GM19193 (cell line): ENCODE data around the gene TMC6.

Source experiments
- POLR2A ChIP-seq: IDR thresholded peaks from 4 replicates; pipeline ENCODE4 v1.6.1; 2011; ENCODE audit not compliant: insufficient read depth, insufficient read length; ENCODE audit errors: extremely low read depth

TMC6 gene

DNA sequence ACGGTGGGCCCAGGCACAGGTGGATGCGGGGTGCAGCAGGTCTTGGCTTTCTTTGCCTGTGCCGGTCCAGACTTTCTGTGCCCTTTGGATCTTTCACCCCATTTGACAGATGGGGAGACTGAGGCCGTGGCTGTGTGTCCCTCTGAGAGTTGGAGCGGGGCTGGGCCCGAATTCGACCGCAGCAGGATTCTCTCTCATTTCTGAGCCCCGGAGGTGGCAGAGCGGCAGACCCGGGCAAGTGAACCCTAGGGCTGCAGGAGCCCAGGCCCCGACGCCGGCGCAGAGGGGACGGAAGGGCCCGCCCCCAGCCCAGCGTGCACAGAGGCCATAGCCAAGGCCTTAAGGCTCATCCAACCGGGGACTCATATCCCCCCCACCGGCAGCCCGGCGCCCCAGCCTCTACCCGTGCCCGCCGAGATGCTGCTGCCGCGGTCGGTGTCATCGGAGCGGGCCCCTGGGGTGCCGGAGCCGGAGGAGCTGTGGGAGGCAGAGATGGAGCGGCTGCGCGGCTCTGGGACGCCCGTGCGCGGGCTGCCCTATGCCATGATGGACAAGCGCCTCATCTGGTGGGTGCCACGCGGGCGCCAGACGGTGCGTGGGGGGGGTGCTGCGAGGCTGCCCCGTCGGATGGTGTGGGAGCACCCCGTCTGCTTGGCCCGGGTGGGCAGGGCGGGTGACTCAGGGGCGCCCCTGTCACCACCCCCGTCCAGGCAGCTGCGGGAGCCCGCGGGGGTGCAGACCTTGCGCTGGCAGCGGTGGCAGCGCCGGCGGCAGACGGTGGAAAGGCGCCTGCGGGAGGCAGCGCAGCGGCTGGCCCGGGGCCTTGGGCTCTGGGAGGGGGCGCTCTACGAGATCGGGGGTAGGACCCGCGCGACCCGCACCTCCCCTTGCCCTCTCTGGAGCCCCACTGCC, 2.9 kb upstream of the TMC6 start:
- peak; percentile 10 for TF ChIP-seq POLR2A

DNA sequence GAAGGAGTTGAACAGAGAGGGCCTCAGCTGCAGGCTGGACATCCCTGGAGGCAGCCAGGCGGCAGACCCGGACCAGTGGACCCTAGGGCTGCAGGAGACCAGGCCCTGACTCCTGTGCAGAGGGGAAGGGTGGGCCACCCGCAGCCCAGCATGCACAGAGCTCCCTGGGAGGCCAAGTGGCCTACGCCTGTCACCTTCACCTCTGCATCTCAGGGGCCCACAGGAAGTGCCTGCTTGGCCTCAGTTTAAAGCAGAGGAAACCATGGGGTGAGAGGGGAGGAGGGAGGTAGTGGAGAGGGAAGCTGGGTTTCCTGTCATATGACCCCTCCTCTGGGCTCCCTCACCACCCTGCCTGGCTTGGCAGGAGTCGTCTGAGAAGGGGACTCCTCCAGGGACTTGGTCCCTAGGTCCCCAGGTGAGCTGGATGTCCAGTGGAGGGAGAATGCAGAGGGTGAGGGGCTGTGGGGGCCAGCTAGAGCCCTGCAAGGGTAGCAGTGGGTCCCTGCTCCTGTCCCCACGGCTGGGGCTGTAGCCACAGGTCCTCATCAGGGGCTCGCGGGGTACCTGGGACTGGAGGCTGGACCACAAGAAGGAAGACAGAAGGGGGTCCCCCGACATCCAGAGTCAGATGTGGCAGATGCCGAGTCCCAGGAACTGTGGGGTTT, 2.0 kb upstream of the TMC6 start, which contains the start of gene TMC8:
TSS of gene TMC8 (plus strand) at position 335 of the 665 bp plus-strand sequence. CDS start 818 bp downstream, outside the sequence.
- peak; percentile 79 for TF ChIP-seq POLR2A

DNA sequence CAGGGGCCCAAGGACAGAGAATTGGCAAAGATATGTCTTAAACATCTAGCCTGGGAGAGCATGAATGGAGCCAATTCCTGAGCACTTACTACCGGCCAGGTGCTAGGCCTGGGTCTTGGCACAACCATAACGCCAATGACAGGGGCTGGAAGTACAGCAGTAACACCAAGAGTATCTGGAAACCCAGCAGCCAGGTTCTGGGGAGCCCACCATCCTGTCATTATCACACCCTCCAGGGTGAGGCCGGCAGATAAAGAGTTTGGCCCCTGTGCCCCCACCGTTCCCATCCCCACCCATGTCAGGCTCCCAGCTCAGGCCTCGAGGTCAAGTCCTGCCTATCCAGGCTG, 1.5 kb upstream of the TMC6 start:
- no peak for TF ChIP-seq POLR2A

DNA sequence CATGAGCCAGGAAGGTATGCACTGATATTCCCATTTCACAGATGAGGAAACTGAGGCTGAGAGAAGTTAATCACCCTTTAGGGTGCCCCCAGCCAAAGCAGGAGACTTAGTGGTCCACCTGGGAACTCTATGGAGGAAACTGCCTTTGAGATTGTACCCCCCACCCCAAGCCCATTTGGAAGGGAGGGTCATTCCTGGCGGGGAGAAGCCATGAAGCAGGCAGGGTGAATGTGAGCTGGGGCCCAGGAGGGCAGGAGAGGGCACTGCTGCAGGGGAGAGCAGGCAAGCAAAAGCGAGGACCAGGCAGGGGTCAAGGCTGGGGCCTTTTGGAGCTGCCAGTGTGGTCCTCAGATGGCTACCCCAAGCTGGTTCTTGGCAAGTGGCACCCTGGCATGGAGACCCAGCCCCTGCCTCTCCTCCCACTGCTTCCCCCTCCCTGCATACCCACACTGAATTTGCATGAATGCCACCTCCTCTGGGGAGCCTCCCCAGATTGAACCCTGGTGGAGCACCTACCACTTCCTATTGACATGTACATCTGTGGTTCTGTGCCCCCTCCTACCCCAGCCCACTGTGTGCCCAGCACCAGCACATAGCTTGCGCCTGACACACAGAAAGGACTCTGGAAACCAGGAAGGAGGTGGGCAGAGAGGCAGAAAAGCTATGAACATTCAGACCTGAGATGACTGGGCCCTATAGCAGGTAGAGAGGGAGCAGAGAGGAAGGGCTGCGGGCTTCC, 965 bp upstream of the TMC6 start:
- TF ChIP-seq POLR2A, result peak; percentile 19

DNA sequence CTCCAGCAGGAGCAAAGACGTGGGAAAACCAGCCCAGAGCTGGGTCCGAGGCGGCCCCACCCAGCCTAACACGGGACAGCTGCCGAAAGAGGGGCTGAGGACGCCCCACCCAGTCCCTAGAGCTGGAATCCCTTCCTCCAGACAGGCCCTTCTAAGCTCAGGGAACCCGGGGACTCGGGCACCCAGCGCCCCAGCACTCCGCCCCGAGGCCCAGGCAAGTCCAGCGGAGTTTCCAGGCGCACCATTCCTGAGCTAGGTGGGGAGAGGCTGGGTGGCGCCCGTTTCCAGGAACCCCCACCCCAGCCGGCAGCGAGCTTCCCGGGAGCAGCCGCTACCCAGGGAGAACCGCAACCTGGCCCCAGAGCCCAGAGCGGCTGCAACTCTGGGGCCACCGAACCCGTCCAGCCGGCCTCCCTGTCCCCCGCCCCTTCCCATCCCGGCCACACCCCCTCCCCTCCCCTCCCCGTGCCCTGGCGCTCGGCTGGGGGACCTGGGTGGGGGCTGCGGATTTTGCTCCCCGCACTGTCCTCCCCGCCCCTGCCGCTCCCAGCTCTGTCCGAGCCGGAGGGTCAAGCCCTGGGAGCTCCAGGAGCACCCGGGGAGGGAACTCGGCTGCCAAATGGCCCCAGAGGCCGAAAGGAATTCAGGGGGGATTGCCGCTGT, 536 bp downstream of the TMC6 start:
- no peak for TF ChIP-seq POLR2A

DNA sequence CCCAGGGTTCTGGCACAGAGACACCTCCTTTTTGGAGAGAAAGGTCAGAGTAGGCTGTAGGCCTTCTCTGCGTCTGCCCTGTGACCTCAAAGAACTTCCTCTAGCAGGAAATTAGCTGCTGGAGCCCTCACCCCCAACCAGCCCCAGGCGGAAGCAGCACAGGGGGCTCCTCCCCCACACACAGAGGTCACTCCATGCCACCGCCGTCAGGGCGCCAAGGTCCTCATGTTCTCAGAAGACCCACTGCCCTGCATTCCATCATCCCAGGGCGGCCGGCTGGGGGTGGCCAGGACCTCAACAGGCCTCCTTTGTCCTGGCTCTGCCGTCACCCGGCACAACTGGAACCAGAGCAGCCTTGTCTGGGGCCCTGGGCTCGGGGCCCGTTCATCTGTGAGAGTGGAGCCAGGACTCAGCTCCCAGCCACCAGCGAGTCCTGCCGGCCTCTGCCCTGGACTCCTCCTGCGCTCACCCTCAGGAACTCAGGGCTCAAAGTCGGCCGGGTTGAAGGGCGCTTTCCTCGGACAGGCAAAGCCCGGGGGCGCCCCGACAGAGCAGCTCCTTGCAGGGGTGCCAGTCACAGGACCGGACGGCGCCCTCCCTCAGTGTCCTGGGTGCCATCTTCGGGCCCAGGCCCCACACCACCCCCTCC, 1.2 kb downstream of the TMC6 start:
- peak; percentile 59 for TF ChIP-seq POLR2A

DNA sequence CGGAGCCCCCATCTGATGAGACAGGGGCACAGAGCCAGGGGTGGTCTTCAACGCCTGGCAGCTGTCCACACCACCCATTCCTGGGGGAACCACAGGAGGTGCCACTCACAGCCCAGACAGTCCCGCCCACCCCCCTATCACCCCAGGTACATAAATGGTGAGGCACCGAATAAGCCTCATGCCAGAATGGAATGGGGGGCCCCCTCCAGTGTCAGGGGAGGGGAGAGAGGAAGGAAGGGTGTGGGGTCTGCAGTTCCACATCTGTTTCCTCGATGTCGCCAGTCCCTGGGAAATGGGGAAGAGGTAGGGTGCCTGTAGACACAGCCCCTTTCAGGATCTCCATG, 1.7 kb downstream of the TMC6 start:
- TF ChIP-seq POLR2A, result no peak

DNA sequence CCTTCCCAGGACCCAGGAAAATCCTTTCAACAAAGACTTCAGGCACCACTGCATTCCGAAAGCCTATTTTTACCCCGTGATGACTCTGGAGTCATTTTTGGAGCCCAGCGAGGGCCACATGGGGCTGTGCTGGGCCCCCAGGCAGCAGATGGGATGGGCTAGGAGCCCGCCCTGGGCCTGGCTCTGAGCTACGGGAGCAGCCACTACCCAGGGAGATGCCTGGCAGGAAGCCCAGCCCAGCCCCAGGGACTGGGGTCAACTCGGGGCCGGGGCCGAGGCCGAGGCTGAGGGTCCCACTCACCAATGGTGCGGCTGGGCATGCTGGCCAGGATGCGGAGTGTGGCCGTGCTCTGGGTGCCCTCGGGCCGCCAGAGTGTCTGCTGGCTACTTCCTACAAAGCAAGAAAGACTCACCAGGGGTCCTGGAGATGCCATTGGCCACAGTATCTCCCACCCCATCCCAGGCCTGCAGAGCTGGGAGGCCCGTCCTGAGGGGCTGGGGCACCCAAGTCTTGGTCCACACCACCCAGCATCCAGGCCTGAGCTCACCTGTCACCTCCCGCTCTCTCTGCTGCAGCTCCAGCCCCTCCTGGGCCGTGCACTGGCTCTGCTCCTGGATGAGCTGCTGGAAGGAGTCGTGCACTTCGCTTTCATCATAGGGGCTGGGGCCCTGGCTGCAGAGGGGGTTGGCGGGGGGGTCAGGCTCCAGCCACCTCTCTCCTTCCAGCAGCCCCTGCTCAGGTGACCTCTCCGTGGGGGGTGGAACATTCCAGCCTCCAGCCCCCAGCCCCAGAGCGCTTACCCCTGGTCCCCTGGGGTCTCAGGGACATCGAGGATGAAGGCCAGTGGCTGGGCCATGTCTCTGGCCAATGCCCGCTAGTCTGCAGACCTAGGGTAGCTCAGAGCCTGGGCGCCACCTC, 2.3 kb downstream of the TMC6 start:
- peak; percentile 30 for TF ChIP-seq POLR2A

DNA sequence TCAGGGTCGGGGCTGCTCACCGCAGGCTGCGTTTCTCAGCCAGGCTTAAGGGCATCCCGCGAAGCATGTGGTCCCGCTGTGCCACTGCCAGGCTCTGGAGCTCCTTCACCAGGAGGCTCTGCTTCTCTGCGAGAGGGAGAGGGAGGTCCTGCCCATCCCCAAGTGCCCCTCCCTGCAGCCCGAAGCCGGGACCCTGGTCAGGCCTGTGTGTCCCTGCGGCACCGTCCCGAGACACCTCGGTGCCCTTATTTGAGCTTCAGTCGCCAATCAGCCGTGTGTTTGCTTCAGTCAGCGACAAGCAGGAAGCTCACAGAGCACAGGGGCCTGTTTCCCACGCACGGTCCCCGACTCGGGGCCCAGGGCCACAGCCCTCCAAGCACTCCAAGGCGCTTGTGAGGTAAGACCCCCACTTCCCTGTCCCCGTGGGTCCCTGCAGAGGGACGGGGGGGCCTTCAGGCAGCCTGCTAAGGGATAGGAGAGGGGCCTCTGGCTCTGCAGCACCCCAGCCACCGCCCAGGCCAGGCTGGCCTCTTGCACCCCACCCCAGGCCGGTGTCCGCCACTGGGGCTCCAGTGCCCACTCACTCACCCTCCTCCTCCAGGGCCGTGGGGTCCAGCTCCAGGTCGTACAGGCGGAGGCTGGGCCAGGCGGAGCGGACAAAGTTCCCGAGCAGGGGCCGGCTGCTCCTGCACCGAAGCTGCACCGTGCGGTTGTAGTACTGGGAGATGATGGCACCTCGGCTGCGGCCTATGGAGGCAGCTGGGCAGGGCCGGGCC, 3.2 kb downstream of the TMC6 start:
- no peak for TF ChIP-seq POLR2A

DNA sequence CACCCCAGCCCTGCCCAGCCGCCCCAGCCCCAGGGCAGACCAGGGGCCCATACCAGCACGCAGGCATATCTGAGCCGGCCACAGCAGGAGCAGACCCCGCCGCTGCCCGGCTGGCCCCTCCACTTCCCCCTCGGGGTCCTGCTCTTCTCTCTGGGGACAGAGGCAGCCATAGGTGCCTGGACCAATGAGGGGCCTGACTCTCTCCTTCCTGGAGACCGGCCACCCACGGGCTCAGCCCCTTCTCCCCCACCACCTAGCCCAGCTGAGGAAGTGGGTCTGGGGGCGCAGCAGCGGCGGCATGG, 3.8 kb downstream of the TMC6 start:
- peak; percentile 32 for TF ChIP-seq POLR2A

DNA sequence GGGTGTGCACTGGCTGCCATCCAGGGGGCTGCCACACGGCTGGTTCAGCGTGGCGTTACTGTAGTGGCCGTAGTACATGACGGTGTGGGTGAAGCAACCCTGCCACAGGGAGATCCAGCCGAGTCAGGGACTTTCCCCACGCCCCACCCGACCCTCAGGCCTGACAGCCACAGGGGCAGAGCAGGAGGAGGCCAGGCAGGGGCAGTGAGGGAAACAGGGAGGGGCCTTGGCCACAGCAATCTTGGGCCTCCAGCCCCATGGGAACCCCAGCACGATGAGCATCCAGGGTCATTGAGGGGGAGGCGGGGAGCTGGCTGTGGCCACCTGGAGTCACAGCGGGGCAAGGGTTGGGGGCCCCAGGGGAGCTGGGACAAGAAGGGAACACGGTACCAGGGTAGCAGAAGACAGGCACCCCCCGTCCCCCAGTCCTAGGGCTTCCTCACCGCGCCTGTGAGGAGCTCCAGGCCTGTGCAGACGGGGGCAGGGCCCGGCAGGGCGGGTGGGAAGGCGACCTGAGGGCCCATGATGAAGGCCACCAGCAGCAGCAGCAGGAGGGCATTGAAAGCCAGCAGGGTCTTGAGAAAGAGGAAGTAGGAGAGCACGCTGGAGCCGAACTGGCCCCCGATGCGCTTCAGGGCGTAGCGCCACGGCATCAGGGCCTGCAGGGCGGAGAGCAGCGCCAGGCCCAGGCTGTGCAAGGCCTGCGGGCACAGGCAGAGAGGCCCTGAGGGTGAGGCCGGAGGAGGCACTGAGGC, 4.3 kb downstream of the TMC6 start:
- peak; percentile 50 for TF ChIP-seq POLR2A

DNA sequence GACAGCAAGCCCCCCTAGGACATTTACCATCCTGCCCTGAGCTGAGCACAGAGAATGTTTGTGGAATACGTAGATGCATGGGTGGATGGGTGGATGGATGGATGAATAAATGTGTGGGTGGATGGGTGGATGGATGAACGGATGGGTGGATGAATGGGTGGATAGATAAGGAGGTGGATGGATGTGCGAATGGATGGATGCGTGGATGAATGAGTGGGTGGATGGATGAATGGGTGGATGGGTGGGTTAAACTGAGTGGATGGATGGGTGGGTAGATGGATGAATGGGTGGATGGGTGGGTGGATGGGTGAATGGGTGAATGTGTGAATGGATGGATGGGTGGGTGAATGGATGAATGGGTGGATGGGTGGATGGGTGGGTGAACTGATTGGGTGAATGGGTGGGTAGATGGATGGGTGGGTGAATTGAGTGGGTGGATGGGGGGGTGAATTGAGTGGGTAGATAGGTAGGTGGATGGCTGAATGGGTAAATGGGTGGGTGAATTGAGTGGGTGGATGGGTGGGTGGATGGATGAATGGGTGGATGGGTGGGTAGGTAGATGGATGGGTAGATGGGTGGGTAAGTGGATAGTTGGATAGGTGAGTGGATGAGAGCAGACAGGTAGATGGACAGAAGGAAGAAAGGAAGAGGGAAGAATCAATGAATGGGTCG, 5.2 kb downstream of the TMC6 start:
- TF ChIP-seq POLR2A, result peak; percentile 5
